Mucosa of stomach (tissue), 1 donor: ENCODE data around the gene CXorf49.

Experiments used
- H3K27me3 ChIP-seq: one replicate; pipeline ENCODE4 v1.7.0; 2013; ENCODE audit warnings: mild to moderate bottlenecking, low read length; ENCODE audit not compliant: control insufficient read depth, insufficient read depth
- H3K36me3 ChIP-seq: one replicate; pipeline ENCODE4 v1.7.0; 2013; ENCODE audit warnings: low read length; ENCODE audit not compliant: control insufficient read depth, insufficient read depth
- H3K4me1 ChIP-seq: one replicate; pipeline ENCODE4 v1.7.0; 2013; ENCODE audit warnings: mild to moderate bottlenecking, low read length; ENCODE audit not compliant: control insufficient read depth, insufficient read depth
- H3K4me3 ChIP-seq: one replicate; pipeline ENCODE4 v1.7.0; 2013; ENCODE audit warnings: low read length
- H3K9ac ChIP-seq: one replicate; pipeline ENCODE4 v1.7.0; 2013; ENCODE audit warnings: mild to moderate bottlenecking, low read length, moderate library complexity
- H3K9me3 ChIP-seq: one replicate; pipeline ENCODE4 v1.7.0; 2013; ENCODE audit warnings: mild to moderate bottlenecking, low read length, moderate library complexity; ENCODE audit not compliant: control insufficient read depth
- donor health status: Pancreatic carcinoma.

The CXorf49 gene

DNA sequence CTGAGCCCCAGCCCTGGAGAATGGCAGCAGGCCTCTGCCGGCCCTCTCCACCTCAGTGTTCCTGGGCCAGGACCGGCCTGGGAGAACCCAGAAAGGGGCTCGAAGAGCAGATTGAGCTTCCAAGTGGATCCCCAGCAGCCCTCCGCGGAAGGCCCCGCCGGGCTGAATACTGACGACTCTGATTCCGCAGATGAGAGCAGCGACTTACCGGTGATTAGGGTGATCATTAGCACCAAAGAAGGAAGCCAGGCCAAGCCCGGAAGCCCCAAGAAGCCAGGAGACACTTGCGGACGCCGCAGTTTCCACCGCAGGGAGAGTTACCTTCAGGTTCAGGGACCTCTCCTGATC lies 49.9 kb downstream of the CXorf49 start:
- H3K36me3 ChIP-seq, result no peaks in the 10 kb centered on the region
- H3K9me3 ChIP-seq, result no peaks in the 10 kb centered on the region
- H3K27me3 ChIP-seq, result no peaks in the 10 kb centered on the region
- H3K4me3 ChIP-seq, result no peak overlapping the region
- H3K4me1 ChIP-seq, result no peaks in the 10 kb centered on the region
- H3K9ac ChIP-seq, result no peak overlapping the region

DNA sequence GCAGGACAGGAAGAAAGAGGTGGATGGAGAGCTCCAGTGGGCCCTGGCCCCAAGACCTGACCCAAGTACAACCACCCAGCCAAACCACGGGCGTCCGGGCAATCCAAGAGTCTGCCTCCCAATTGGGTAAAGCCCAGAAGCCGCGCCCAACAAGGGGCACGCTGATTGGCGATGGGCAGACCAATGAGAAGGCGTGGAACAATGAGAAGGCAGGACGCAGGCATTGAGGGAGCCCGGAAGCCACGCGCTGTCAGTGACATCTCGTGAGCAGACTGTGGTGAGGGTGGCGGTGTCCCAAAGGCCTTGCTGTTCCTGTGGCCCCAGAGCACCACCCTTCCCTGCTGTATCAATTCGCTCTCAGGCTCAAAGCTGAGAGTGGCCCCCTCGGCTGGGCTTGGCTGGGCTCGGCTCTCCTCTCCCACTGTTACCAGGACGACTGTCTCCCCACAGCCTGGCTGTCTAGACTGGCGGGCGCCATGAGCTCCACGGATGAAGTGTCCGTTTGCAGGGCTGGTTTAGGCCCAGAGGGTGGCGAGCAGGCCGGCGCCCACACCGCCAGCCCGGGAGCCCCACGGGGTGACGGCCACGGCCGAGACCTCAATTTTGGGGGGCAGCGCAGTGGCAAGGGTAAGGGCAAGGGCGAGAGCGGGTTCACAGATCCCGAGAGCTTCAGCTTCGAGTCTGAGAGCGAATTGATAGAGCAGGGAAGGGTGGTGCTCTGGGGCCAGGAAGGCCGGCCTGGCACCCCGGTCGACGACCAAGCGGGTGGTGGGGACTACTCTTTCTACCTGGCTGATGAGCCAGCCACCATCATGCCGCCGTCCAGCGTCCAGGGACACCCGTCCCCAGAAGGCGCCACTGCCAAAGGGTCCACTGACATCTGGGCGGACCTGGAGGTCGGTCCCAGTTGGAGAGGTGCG lies 50.5 kb downstream of the CXorf49 start, which contains the start of gene LOC101059915:
Gene LOC101059915, plus strand, starts transcription at position 219 of the 920 bp plus-strand sequence.
- Histone ChIP-seq H3K9me3 (no peaks in the 10 kb centered on the region), H3K27me3 (no peaks in the 10 kb centered on the region), H3K4me1 (no peaks in the 10 kb centered on the region)

DNA sequence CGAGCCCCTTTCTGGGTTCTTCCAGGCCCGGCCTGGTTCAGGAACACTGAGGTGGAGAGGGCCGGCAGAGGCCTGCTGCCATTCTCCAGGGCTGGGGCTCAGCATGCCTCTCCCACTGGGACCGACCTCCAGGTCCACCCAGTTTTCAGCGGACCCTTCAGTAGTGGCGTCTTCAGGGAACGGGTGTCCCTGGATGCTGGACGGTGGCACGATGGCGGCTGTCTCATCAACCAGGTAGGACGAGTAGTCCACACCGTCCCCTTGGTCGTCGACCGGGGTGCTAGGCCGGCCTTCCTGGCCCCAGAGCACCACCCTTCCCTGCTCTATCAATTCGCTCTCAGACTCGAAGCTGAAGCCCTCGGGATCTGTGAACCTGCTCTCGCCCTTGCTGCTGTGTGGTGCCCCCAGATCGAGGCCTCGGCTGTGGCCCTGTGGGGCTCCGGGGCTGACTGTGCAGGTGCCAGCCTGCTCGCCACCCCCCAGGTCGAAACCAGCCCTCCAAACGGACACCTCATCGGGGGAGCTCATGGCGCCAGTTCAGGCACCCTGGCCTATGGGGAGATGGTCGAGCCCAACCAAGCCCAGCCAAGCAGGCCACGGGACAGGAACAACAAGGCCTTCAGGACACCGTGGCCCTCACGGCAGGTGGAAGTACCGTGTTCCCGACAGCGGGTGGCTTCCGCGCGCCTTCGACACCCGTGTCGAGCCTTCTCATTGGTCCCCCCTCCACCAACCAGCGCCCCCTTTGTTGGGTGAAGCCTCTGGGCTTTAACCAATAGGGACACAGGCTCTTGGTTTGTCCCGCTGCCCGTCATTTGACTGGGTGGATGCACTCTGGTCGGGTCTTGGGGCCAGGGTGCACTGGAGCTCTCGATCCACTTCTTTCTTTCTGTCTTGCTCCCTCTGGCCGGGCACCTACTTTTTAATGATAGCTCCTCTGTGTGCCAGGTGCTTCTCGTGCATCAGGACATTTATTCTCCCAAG lies 51.6 kb downstream of the CXorf49 start:
- Histone ChIP-seq H3K4me1 (no peaks in the 10 kb centered on the region), H3K9ac (no peak overlapping the region), H3K27me3 (no peaks in the 10 kb centered on the region), H3K4me3 (no peak overlapping the region), H3K9me3 (no peaks in the 10 kb centered on the region), H3K36me3 (no peaks in the 10 kb centered on the region)

More for the DNA sequence above, 50.5 kb downstream of the CXorf49 start, which contains the start of gene LOC101059915:
- no peak within 1 kb of the TSS for H3K9ac ChIP-seq
- no peaks in the 10 kb centered on the region for H3K36me3 ChIP-seq
- H3K4me3 ChIP-seq, result no peak within 1 kb of the TSS

DNA sequence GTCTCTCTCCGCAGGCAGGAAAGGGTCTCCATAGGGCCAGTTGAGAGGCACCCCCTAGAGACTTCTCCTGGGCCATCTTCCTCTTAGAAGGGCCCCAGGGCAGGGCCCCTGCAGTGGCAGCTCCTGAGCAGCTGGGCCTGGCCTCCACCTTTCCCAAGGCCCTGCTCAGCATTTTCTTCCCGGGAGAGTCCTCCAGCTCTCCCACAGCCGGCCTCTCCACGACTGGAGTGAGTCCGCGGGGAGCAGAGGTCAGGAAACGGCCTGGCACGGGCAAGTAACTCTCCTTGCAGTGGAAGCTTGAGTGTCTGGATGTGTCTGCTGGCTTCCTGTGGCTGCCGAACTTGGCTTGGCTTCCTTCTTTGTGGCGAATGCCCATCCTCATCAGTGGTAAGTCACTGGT lies 52.3 kb downstream of the CXorf49 start:
- no peak overlapping the region for H3K9ac ChIP-seq
- H3K4me1 ChIP-seq, result no peaks in the 10 kb centered on the region
- H3K27me3 ChIP-seq, result no peaks in the 10 kb centered on the region
- no peaks in the 10 kb centered on the region for H3K36me3 ChIP-seq
- no peak overlapping the region for H3K4me3 ChIP-seq
- H3K9me3 ChIP-seq, result no peaks in the 10 kb centered on the region

DNA sequence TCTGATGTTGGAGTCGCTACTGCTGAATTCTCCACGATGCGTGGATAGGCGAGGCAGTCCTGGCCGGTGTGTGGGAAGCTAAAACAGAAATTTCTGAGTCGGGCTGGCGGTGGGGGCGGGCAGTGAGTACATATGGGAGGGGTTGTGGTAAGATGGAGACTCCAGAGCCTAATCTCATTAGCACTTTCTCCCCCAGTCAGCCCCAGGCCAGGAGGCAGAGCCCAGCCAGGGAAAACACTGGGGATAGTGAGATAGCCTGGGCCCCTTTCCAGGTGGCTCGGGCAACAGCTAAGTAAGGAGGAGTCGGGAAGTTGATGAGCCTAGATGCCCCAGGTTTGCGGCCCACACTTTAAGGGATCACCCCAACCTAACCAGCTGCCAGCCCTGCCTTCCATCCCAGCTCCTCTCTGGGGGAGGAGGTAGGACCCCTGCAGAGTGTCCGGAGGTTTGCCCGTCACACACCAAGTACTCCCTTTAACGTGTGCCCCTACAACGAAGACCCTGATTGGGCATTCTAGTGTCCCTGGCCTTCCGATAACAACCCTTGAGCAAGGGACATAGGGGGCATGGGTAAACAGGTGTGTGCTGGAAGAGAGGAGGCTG lies 53.1 kb downstream of the CXorf49 start:
- Histone ChIP-seq H3K4me3 (no peak overlapping the region), H3K27me3 (no peaks in the 10 kb centered on the region), H3K36me3 (no peaks in the 10 kb centered on the region), H3K4me1 (no peaks in the 10 kb centered on the region), H3K9me3 (no peaks in the 10 kb centered on the region), H3K9ac (no peak overlapping the region)
